Endothelial cell of hepatic sinusoid (primary cell): ENCODE results near the gene TRMT6.

Experiments used
- in situ Hi-C: cut with HindIII; loops from 2 replicates; pipeline ENCODE4 v1.10.0; 2017; ENCODE audit warnings: low sequenced_read_pairs

Gene TRMT6

GRCh38 chr20:5950271-5951031 lies at the start of gene TRMT6, which contains the start of gene MCM8:
TSS of gene TRMT6 (minus strand) at chr20:5950533. CDS start at chr20:5950405, 128 bp downstream.
TSS of gene MCM8 (plus strand) at chr20:5950652. CDS start at chr20:5952016, 1,364 bp downstream.
- in situ Hi-C loops: no loop called here

GRCh38 chr20:5999783-6000182 lies 49.5 kb upstream of the TRMT6 start:
- in situ Hi-C loops: no loop called here

GRCh38 chr20:5996765-5997164 lies 46.4 kb upstream of the TRMT6 start:
- in situ Hi-C loops: no loop called here

GRCh38 chr20:5991623-5992441 lies 41.5 kb upstream of the TRMT6 start:
- in situ Hi-C loops: no loop called here

GRCh38 chr20:5990946-5991345 lies 40.6 kb upstream of the TRMT6 start:
- in situ Hi-C loops: no loop called here

GRCh38 chr20:5989539-5989938 lies 39.2 kb upstream of the TRMT6 start:
- in situ Hi-C loops: no loop called here

GRCh38 chr20:5987383-5987782 lies 37.0 kb upstream of the TRMT6 start:
- in situ Hi-C loops: no loop called here

- in situ Hi-C loops: no loop called here
Measured at GRCh38 chr20:5980720-5981538, 30.6 kb upstream of the TRMT6 start.

GRCh38 chr20:5979801-5980200 lies 29.5 kb upstream of the TRMT6 start:
- in situ Hi-C loops: no loop called here

- in situ Hi-C loops: no loop called here
Measured at GRCh38 chr20:5977975-5978374, 27.6 kb upstream of the TRMT6 start.

- in situ Hi-C loops: no loop called here
Measured at GRCh38 chr20:5977223-5977622, 26.9 kb upstream of the TRMT6 start.

GRCh38 chr20:5975778-5976177 lies 25.4 kb upstream of the TRMT6 start:
- in situ Hi-C loops: no loop called here

- in situ Hi-C loops: no loop called here
Measured at GRCh38 chr20:5974531-5974930, 24.2 kb upstream of the TRMT6 start.

GRCh38 chr20:5973971-5974370 lies 23.6 kb upstream of the TRMT6 start:
- in situ Hi-C loops: no loop called here

- in situ Hi-C loops: no loop called here
Measured at GRCh38 chr20:5973172-5973571, 22.8 kb upstream of the TRMT6 start.

GRCh38 chr20:5971203-5971602 lies 20.9 kb upstream of the TRMT6 start:
- in situ Hi-C loops: no loop called here

- in situ Hi-C loops: no loop called here
Measured at GRCh38 chr20:5970381-5970780, 20.0 kb upstream of the TRMT6 start.

GRCh38 chr20:5969940-5970339 lies 19.6 kb upstream of the TRMT6 start:
- in situ Hi-C loops: no loop called here

- in situ Hi-C loops: no loop called here
Measured at GRCh38 chr20:5969348-5969935, 19.1 kb upstream of the TRMT6 start.

GRCh38 chr20:5968462-5968861 lies 18.1 kb upstream of the TRMT6 start:
- in situ Hi-C loops: no loop called here

- in situ Hi-C loops: no loop called here
Measured at GRCh38 chr20:5967469-5967868, 17.1 kb upstream of the TRMT6 start.
